ENCODE data around the gene CENPO. TPM values are rescaled to one million over a fixed set of nuclear protein-coding genes. Genes with fewer than 3 reads are reported as not detected.

CENPO gene
- total RNA-seq, 1 experiment from 2014 or later, result 29.5 TPM

- no peak for DNase-seq (ENCODE audit: low spot score)
- in situ Hi-C loops (cut with HindIII; ENCODE audit: low sequenced_read_pairs), result no loop called here
Measured at GRCh38 chr2:24820598-24821432, 27.6 kb downstream of the CENPO start.

- no peak for DNase-seq (ENCODE audit: low spot score)
- in situ Hi-C loops (cut with HindIII; ENCODE audit: low sequenced_read_pairs), result no loop called here
Measured at GRCh38 chr2:24821433-24821891, 28.2 kb downstream of the CENPO start.

GRCh38 chr2:24822049-24822706, 29.0 kb downstream of the CENPO start:
- peak; percentile 9 for DNase-seq (ENCODE audit: low spot score)
- in situ Hi-C loops (cut with HindIII; ENCODE audit: low sequenced_read_pairs), result no loop called here

- no peak for DNase-seq (ENCODE audit: low spot score)
- in situ Hi-C loops (cut with HindIII; ENCODE audit: low sequenced_read_pairs), result no loop called here
Measured at GRCh38 chr2:24824071-24824588, 30.9 kb downstream of the CENPO start.

GRCh38 chr2:24824966-24825882, 32.0 kb downstream of the CENPO start:
- DNase-seq (ENCODE audit: low spot score), result peak; percentile 13
- in situ Hi-C loops (cut with HindIII; ENCODE audit: low sequenced_read_pairs), result no loop called here

GRCh38 chr2:24825883-24826772, 32.9 kb downstream of the CENPO start:
- no peak for DNase-seq (ENCODE audit: low spot score)
- in situ Hi-C loops (cut with HindIII; ENCODE audit: low sequenced_read_pairs), result no loop called here

GRCh38 chr2:24826773-24827145, 33.5 kb downstream of the CENPO start:
- DNase-seq (ENCODE audit: low spot score), result peak; percentile 5
- in situ Hi-C loops (cut with HindIII; ENCODE audit: low sequenced_read_pairs), result no loop called here

- in situ Hi-C loops (cut with HindIII; ENCODE audit: low sequenced_read_pairs), result no loop called here
- peak; percentile 96 for DNase-seq (ENCODE audit: low spot score)
Measured at GRCh38 chr2:24827321-24828237, 34.4 kb downstream of the CENPO start.

GRCh38 chr2:24828238-24828996, 35.2 kb downstream of the CENPO start:
- in situ Hi-C loops (cut with HindIII; ENCODE audit: low sequenced_read_pairs), result no loop called here
- no peak for DNase-seq (ENCODE audit: low spot score)

- in situ Hi-C loops (cut with HindIII; ENCODE audit: low sequenced_read_pairs), result no loop called here
- peak; percentile 22 for DNase-seq (ENCODE audit: low spot score)
Measured at GRCh38 chr2:24830351-24830750, 37.1 kb downstream of the CENPO start.

GRCh38 chr2:24830786-24831185, 37.6 kb downstream of the CENPO start:
- in situ Hi-C loops (cut with HindIII; ENCODE audit: low sequenced_read_pairs), result no loop called here
- DNase-seq (ENCODE audit: low spot score), result no peak

GRCh38 chr2:24831221-24832072, 38.2 kb downstream of the CENPO start:
- in situ Hi-C loops (cut with HindIII; ENCODE audit: low sequenced_read_pairs), result no loop called here
- no peak for DNase-seq (ENCODE audit: low spot score)

GRCh38 chr2:24832073-24832461, 38.8 kb downstream of the CENPO start:
- peak; percentile 9 for DNase-seq (ENCODE audit: low spot score)
- in situ Hi-C loops (cut with HindIII; ENCODE audit: low sequenced_read_pairs), result no loop called here

- in situ Hi-C loops (cut with HindIII; ENCODE audit: low sequenced_read_pairs), result no loop called here
- peak; percentile 5 for DNase-seq (ENCODE audit: low spot score)
Measured at GRCh38 chr2:24832521-24832920, 39.3 kb downstream of the CENPO start.

GRCh38 chr2:24832931-24833701, 39.9 kb downstream of the CENPO start:
- DNase-seq (ENCODE audit: low spot score), result no peak
- in situ Hi-C loops (cut with HindIII; ENCODE audit: low sequenced_read_pairs), result no loop called here

Data from G401 (cell line).